Glomerular endothelial cell (primary cell): ENCODE measurements around the gene TEX2. TPM values are rescaled to one million over a fixed set of nuclear protein-coding genes. Genes with fewer than 3 reads are reported as not detected.
"Not testable (repeated sequence)": the region's sequence is repeated elsewhere in the genome, so short reads cannot be mapped to it uniquely, and the experiment has no call there.

ENCODE experiments used
- DNase-seq: peaks from one replicate; pipeline ENCODE4 v3.0.0-alpha.2; 2011; ENCODE audit warnings: low read depth, low spot score; ENCODE audit errors: extremely low read depth
- total RNA-seq: library from RNA; depleted of rRNA; stranded (reverse); fragments of >200 nt; gene quantifications from 2 replicates; pipeline ENCODE4 v1.2.3, GENCODE V29; 2015

The TEX2 gene
- total RNA-seq, 1 donor from 2014 or later, result 24.3 TPM

GRCh38 chr17:64124609-64125008 lies 138.5 kb downstream of the TEX2 start:
- no peak for DNase-seq

GRCh38 chr17:64123114-64123513 lies 139.9 kb downstream of the TEX2 start:
- no peak for DNase-seq

- DNase-seq, result not testable (repeated sequence)
Observed at GRCh38 chr17:64120972-64121786, 141.9 kb downstream of the TEX2 start.

GRCh38 chr17:64120159-64120810 lies 142.8 kb downstream of the TEX2 start:
- no peak for DNase-seq

GRCh38 chr17:64117981-64118979 lies 144.8 kb downstream of the TEX2 start:
- no peak for DNase-seq

GRCh38 chr17:64115822-64116534 lies 147.1 kb downstream of the TEX2 start:
- DNase-seq, result no peak

DNA sequence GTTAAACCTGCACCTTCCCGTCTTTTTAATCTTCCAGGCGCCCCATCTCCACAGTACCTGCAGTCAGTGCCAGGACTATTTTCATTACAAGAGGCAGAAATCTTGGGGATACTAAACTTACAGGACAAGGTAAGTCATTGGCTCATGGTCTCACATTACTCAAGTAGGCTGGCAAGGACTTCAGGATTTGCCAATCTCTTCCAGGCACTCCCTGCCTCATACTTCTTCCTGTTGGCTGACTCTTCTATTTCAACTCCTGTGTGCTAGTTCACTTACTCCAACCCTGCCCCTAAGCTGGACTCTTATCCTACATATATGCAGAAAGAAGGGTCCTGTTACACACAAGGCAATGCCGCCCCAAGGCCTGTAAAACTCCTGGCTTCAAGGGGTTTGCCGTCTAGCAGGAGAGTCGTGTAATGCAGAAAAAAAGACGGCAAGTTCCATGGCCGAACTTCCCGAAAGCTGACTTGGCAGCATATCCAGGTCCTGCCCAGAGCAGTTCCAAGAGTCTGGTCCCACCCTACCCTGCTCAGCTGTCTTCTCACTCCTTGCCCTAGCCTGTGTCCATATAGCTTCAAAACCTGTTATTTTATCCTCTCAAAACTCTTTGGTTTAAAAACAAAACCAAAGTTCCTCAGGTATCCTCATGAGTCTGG lies 147.9 kb downstream of the TEX2 start:
- no peak for DNase-seq

DNA sequence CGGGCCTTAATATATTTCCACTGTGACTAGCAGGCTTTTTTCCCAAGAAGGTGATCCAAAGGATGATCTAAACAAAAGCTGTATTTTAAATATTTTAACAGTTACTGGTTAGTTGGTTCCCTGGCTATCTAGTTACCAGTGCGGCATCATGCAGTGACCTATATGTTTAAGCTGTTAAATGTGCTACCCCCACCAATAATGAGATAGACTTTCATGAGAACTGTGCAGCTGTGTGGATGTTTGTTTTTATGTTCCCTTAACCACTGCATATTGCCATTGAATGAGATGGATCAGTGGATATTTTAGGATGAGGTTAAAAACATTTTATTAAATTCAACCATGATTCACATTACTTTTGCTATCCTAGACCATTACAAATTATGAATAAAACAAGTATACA lies 150.1 kb downstream of the TEX2 start:
- no peak for DNase-seq

DNA sequence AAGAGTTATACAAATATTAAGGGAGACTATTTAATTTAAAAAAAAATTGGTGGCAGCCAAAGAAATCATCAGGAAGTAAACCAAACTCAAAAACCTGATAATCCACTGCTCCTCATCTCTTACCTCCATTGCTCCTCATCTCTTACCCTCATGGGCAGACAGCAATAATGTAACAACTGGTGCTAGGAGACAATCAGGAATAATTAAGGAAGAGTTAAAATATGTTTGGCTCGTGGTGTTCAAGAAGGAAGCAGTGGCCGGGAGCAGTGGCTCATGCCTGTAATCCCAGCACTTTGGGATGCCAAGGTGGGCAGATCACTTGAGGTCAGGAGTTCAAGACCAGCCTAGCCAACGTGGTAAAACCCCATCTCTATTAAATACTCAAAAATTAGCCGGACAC lies 151.2 kb downstream of the TEX2 start:
- DNase-seq, result no peak

DNA sequence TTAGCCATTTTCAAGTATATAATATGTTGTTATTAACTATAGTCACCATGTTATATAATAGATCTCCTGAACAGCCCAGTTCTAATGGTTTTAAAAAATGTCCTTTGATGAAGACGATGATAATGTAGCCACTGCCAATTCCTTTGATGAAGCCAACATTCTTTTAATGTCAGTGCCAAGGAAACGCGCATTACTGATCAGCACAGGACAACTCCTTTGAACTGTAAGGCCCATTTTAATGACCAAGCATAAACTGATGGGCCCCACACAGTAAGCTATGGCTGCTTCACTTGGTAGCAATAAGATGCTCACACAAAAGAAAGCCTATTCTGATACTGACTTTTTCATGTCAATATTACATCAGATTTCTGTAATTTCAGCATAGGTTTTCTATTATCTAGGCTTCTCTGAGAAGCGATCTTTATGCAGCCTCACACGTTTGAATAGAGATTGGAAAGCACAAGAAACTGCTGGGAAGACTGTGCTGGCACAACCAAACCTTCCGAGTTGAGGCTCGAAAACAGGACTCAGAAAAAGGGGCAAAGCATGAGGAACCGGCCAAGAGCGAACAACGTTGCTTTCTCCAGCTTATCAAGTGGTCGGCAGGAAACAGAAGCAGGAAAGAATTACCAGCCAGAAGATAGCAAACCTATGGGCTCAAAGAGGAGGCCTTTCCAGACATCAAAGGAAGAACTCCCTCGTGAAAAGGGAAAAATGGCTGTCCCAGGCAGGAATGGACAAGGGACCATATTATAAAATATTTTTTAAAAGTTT lies 152.5 kb downstream of the TEX2 start:
- DNase-seq, result no peak

- no peak for DNase-seq
Observed at GRCh38 chr17:64109400-64109799, 153.7 kb downstream of the TEX2 start.

DNA sequence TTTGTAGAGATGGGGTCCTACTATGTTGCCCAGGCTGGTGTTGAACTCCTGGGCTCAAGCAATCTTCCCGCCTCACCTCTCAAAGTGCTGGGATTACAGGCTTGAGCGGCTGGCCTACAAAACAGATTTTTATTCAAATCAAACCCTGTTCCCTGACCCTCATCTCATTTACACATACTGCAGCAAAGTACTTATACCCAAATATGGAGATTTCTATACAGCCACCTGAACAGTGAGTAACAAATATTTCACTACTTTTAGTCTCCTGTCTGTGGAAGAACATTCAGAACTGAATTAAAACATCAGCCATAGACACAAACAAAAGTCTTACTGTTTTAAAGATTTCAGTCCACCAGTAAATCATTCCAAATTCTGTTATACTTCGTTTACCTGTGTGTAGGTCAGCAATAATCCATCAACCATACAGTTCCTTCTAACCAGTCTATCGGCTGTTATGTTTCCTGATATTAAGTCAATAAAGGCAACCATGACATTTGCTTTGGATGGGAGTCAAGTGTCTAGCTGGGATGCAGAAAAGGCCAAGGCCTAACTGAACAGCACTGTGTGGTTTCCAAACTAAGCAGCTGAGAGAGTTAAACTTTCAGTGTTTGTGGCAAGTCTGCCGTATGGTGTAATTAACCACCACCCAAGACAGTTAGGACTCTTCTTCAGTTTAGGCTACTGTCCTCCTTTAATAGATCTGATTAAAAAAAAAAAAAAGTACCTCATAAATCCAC lies 155.4 kb downstream of the TEX2 start:
- DNase-seq, result no peak

DNA sequence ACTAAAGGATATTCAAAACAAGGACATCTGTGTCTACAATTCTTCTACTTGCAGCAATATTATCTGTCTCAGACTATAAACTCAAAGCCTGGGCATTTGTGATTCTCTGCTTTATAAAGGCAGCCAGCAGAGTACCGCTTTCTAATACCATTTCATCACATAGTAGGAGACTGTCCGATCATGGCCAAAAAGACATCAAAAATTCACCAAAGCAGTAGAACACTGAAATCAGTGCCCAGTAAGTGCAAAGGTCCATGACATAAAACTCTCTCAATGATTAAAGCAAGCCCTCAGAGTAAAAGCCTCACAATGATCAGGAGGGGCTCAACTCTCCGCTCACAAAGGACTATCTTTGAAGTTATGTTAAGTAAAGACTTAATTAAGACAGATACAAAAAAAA lies 156.1 kb downstream of the TEX2 start:
- no peak for DNase-seq

DNA sequence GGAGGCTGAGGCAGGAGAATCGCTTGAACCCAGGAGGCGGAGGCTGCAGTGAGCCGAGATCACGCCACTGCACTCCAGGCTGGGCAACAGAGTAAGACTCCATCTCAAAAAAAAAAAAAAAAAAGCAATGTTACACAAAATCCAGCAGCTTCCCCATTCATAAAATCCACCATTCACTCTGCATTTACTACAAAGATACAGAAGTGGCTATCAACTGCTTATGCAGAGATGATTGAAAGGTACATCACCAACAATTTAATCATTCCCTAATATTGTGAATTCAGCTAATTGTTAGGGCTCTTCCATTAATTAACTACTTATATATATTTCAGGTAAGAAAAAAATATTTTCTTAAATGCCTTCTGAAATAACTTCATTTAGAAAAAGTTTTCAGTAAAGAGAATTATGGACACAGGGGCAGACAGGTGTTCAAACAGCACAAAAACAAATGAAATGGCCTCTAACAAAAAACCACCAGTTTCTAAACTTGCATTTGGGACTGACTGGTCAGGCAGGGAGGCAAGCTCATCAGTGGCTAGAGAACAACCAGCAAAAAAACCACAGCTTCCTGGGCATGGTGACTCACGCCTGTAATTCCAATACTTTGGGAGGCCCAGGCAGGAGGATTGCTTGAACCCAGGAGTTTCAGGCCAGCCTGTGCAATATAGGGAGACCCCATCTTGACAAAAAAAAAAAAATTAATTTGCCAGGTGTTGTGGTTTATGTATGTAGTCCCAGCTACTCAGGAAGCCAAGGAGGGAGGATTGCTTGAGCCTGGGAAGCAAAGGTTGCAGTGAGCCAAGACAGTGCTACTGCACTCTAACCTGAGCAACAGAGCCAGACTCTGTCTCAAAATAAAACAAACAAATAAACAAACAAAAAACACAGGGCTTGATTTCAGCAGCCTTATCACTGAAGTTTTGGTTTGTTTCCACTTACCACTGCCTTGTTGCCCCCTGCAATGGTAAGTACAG lies 159.4 kb downstream of the TEX2 start:
- DNase-seq, result no peak

- DNase-seq, result no peak
Observed at GRCh38 chr17:64102627-64103390, 160.3 kb downstream of the TEX2 start.

DNA sequence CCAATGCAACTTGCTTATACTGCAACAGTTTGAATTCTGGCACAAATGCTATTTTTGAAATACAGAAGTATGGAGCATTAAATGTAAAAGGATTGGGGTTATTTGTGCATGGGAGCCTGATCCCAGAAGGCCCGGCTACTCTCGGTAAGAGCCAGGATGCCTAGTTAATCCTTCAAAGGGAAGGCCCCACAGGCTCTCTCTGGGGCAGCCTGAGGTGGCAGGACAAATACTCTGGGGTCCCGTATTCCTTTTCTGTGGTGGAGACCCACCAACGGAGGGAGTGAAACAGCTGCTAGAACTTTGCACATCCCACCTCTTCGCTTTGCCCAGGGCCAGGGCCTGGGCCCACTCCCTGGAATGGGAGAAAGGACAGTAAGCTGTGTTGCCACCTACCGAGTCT lies 163.5 kb downstream of the TEX2 start:
- no peak for DNase-seq
